B cell (primary cell): Measurements from ENCODE around the gene KSR1. TPM values are rescaled to one million over a fixed set of nuclear protein-coding genes. Genes with fewer than 3 reads are reported as not detected.

ENCODE experiments used
- ATAC-seq: fragments of 200-7000 bp; cut with Tn5 transposase; one replicate; pipeline ENCODE4 v1.10.0; 2021; ENCODE audit warnings: low read depth, mild to moderate bottlenecking, moderate number of reproducible peaks, moderate library complexity
- CTCF ChIA-PET: fragments of 350-600 bp; sonication (Branson Sonifier 250); formaldehyde crosslinking; loops from one replicate; lab custom pipeline; 2021; ENCODE audit warnings: antibody characterized with exemption, inconsistent platforms; lab: Charles Lee
- POLR2A ChIA-PET: fragments of 350-600 bp; sonication (Branson Sonifier 250); formaldehyde crosslinking; loops from one replicate; lab custom pipeline; 2021; ENCODE audit warnings: antibody characterized with exemption; lab: Charles Lee
- DNase-seq: peaks from one replicate; pipeline ENCODE4 v3.0.0; 2013
- H2AFZ ChIP-seq: 2 replicates; pipeline ENCODE4 v1.6.1; 2012; ENCODE audit warnings: mild to moderate bottlenecking, low read depth, low read length; ENCODE audit not compliant: insufficient read depth, poor library complexity, severe bottlenecking
- H3K27ac ChIP-seq, 2 donors: 1 replicate in 1 of 2; 2 replicates in 1 of 2; pipeline ENCODE4 v1.5.1; 2012 to 2013; ENCODE audit warnings: low read length in 2 of 2, mild to moderate bottlenecking in 2 of 2, moderate library complexity in 1 of 2
- H3K27me3 ChIP-seq, 4 experiments: fragments of 200-600 bp in 1 of 4; sonication (generic) in 1 of 4; replicated peaks in 1 of 4; 1 replicate in 2 of 4; 2 replicates in 2 of 4; pipeline versions ENCODE4 v1.6.1 to v1.7.0; 2013 to 2016; ENCODE audit warnings: low read length in 3 of 4, mild to moderate bottlenecking in 2 of 4, mixed read lengths in 1 of 4, moderate library complexity in 1 of 4; ENCODE audit not compliant: insufficient read depth in 4 of 4, control insufficient read depth in 3 of 4; ENCODE audit errors: control extremely low read depth in 1 of 4
- H3K36me3 ChIP-seq, 2 experiments: replicated peaks in 1 of 2; 1 replicate in 1 of 2; 2 replicates in 1 of 2; pipeline versions ENCODE4 v1.6.1 to v1.7.1; 2013; ENCODE audit warnings: low read length in 1 of 2; ENCODE audit not compliant: insufficient read depth in 2 of 2, control insufficient read depth in 1 of 2; ENCODE audit errors: control extremely low read depth in 1 of 2, extremely low read depth in 1 of 2
- H3K4me1 ChIP-seq, 2 donors: fragments of 200-600 bp in 1 of 2; sonication (generic) in 1 of 2; 1 replicate in 1 of 2; 2 replicates in 1 of 2; pipeline versions ENCODE4 v1.5.1 to v1.6.1; 2013 to 2017; ENCODE audit warnings: low read length in 2 of 2; ENCODE audit not compliant: control insufficient read depth in 2 of 2, insufficient read depth in 2 of 2
- H3K4me2 ChIP-seq: replicated peaks from 2 replicates; pipeline ENCODE3; 2012; ENCODE audit warnings: mild to moderate bottlenecking, low read depth, low read length; ENCODE audit not compliant: poor library complexity, severe bottlenecking
- H3K4me3 ChIP-seq, 5 experiments: fragments of 200-600 bp in 1 of 5; sonication (generic) in 1 of 5; 1 replicate in 3 of 5; 2 replicates in 2 of 5; pipeline versions ENCODE4 v1.5.1 to v1.7.0; 2011 to 2016; ENCODE audit warnings: low read length in 4 of 5, mild to moderate bottlenecking in 4 of 5, low read depth in 2 of 5, control low read depth in 1 of 5, moderate library complexity in 1 of 5; ENCODE audit not compliant: insufficient read depth in 1 of 5; ENCODE audit errors: control extremely low read depth in 1 of 5, extremely low read depth in 1 of 5
- H3K79me2 ChIP-seq: fragments of 200-600 bp; sonication (generic); one replicate; pipeline ENCODE4 v1.6.0; 2016; ENCODE audit warnings: low read length; ENCODE audit not compliant: control insufficient read depth, insufficient read depth
- H3K9ac ChIP-seq: fragments of 200-600 bp; sonication (generic); 2 replicates; pipeline ENCODE4 v1.6.1; 2017; ENCODE audit warnings: mild to moderate bottlenecking, low read length, moderate library complexity
- H3K9me3 ChIP-seq, 3 donors: one replicate each; pipeline versions ENCODE4 v1.6.1 to v1.7.1; 2013; ENCODE audit warnings: low read length in 2 of 3; ENCODE audit not compliant: control insufficient read depth in 2 of 3, insufficient read depth in 1 of 3; ENCODE audit errors: control extremely low read depth in 1 of 3
- H4K20me1 ChIP-seq: 2 replicates; pipeline ENCODE4 v1.6.0; 2012; ENCODE audit warnings: mild to moderate bottlenecking, low read length; ENCODE audit not compliant: insufficient read depth, control insufficient read depth, poor library complexity, severe bottlenecking
- H3K27ac Mint-ChIP-seq: one replicate; pipeline ENCODE4 v1.8.0; 2021; ENCODE audit warnings: mixed read lengths
- H3K27me3 Mint-ChIP-seq: one replicate; pipeline ENCODE4 v1.8.0; 2021; ENCODE audit warnings: mixed read lengths
- H3K4me1 Mint-ChIP-seq: one replicate; pipeline ENCODE4 v1.8.0; 2021; ENCODE audit warnings: mixed read lengths
- H3K4me3 Mint-ChIP-seq: one replicate; pipeline ENCODE4 v1.8.0; 2021; ENCODE audit warnings: mixed read lengths
- H3K9me3 Mint-ChIP-seq: one replicate; pipeline ENCODE4 v1.8.0; 2022; ENCODE audit warnings: mixed read lengths; ENCODE audit not compliant: insufficient read depth
- CTCF ChIP-seq: fragments of 200-600 bp; IDR thresholded peaks from one replicate; pipeline ENCODE4 v1.8.0; 2022; ENCODE audit warnings: antibody characterized with exemption, mild to moderate bottlenecking
- EZH2 ChIP-seq: IDR thresholded peaks from 2 replicates; pipeline ENCODE4 v1.6.1; 2012; ENCODE audit warnings: borderline replicate concordance, low read depth, mild to moderate bottlenecking, moderate library complexity, low read length; ENCODE audit not compliant: insufficient read depth, poor library complexity, severe bottlenecking
- WGBS: methylation state at CpG from one replicate; pipeline ENCODE4 v1.1.5; 2013; ENCODE audit warnings: missing lambda C conversion rate; ENCODE audit not compliant: insufficient coverage; 5-methylcytosine and 5-hydroxymethylcytosine counted together
- intact Hi-C: fragments of 100-400 bp; cut with micrococcal nuclease; formaldehyde crosslinking; loops from one replicate; pipeline ENCODE4 v1.10.0; 2022
- polyA plus RNA-seq: library from polyadenylated mRNA; depleted of rRNA; stranded (reverse); fragments of >200 nt; gene quantifications from 2 replicates; pipeline ENCODE4 v1.2.3, GENCODE V29; 2012
- total RNA-seq, 2 donors: library from RNA; stranded (reverse); fragments of 120-200 nt in 1 of 2; gene quantifications; 1 replicate in 1 of 2; 2 replicates in 1 of 2; pipeline versions ENCODE4 v1.2.3 to v1.2.4, GENCODE V29; 2013 to 2022

The KSR1 gene
- total and polyA plus RNA-seq, 2 donors (not counting 1 experiment from before 2014, with no cell fraction given): 27.5 to 85.6 TPM

- POLR2A ChIA-PET: no interaction called here
- Mint-ChIP-seq H3K27ac (no peak overlapping the region), H3K4me1 (peaks cover 4% of the 10 kb centered on the region), H3K4me3 (no peak overlapping the region), H3K27me3 (no peaks in the 10 kb centered on the region), H3K9me3 (no peaks in the 10 kb centered on the region)
- Histone ChIP-seq H3K4me1 (no peaks in the 10 kb centered on the region), H3K4me2 (no peak overlapping the region), H3K27me3 (no peaks in the 10 kb centered on the region), H3K9me3 (no peaks in the 10 kb centered on the region), H3K9ac (no peak overlapping the region), H3K4me3 (no peak overlapping the region), H4K20me1 (no peaks in the 10 kb centered on the region), H3K27ac (no peak overlapping the region), H3K79me2 (no peaks in the 10 kb centered on the region), H2AFZ (no peak overlapping the region), H3K36me3 (no peaks in the 10 kb centered on the region)
- ATAC-seq (peak; percentile 45), DNase-seq (no peak)
- intact Hi-C loops: no loop called here
- WGBS: 79% methylated on average over 4 of the region's 4 CpGs
- CTCF ChIA-PET: interaction anchor here (1.7 to 4.0 kb wide), 2 partner anchors 22 to 341 kb away, joined by 4 to 23 read pairs; no protein-coding TSS in a partner anchor
- no peak for TF ChIP-seq EZH2
Measured at GRCh38 chr17:27578718-27579085, 122.5 kb downstream of the KSR1 start.

DNA sequence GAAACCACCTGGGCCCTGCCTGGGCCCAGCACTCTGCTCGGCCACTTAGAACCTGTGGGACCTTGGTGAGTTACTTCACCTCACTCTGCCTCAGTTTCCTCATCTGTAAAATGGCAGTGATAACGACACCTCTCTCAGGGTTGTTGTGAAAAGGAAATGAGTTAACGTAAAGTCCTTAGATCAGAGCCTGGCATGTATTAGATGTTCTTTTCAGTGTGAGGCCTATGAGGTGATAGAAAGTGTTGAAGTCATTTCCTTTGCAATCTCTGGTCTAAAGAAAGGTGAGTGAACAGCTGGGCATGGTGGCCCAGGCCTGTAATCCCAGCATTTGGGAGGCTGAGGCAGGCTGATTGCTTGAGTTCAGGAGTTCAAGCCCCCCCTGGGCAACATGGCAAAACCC lies 123.1 kb downstream of the KSR1 start:
- Histone ChIP-seq H3K4me1 (no peaks in the 10 kb centered on the region), H3K27ac (no peak overlapping the region), H3K79me2 (no peaks in the 10 kb centered on the region), H3K27me3 (no peaks in the 10 kb centered on the region), H3K4me3 (no peak overlapping the region), H2AFZ (no peak overlapping the region), H4K20me1 (no peaks in the 10 kb centered on the region), H3K36me3 (no peaks in the 10 kb centered on the region), H3K9ac (no peak overlapping the region), H3K9me3 (no peaks in the 10 kb centered on the region), H3K4me2 (no peak overlapping the region)
- no peaks in the 10 kb centered on the region for H3K9me3 Mint-ChIP-seq
- no peaks in the 10 kb centered on the region for H3K27me3 Mint-ChIP-seq
- intact Hi-C loops: no loop called here
- ChIA-PET POLR2A (no interaction called here), CTCF (interaction anchor here (1.0 to 4.0 kb wide), 3 partner anchors 21 to 341 kb away, joined by 3 to 23 read pairs (median 4); no protein-coding TSS in a partner anchor)
- TF ChIP-seq CTCF (no peak), EZH2 (no peak)
- H3K27ac Mint-ChIP-seq: no peak overlapping the region
- ATAC-seq (no peak), DNase-seq (no peak)
- WGBS: 91% methylated on average over 2 of the region's 3 CpGs
- H3K4me3 Mint-ChIP-seq: no peak overlapping the region
- H3K4me1 Mint-ChIP-seq: peaks cover 4% of the 10 kb centered on the region
